ENCODE results near the gene ASH1L.
A peak's percentile ranks its signal among the peaks of the same experiment; 100 is the strongest.
"Not testable (repeated sequence)": the region's sequence is repeated elsewhere in the genome, so short reads cannot be mapped to it uniquely, and the experiment has no call there.

Gene ASH1L

GRCh38 chr1:155553349-155553748 is 9.3 kb downstream of the ASH1L start:
- DNase-seq = no peak

DNA sequence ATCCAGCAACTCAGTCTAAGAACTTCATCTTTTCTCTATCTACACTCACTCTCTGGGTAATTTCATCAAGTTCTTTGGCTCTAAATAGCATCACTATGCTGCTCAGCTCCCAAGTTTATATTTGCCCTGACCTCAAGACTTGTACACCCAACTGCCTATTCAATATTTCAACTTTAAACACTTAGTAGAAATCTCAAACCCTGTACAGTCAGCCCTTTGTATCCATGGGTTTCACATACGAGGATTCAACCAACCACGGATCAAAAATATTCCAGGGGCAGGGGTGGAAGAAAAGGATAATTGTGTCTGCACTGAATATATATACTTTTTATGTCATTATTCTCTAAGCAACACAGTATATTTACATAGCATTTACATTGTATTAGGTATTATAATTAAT is 13.9 kb downstream of the ASH1L start:
- DNase-seq = no peak

GRCh38 chr1:155540000-155540874 is 22.4 kb downstream of the ASH1L start:
- DNase-seq = no peak

DNA sequence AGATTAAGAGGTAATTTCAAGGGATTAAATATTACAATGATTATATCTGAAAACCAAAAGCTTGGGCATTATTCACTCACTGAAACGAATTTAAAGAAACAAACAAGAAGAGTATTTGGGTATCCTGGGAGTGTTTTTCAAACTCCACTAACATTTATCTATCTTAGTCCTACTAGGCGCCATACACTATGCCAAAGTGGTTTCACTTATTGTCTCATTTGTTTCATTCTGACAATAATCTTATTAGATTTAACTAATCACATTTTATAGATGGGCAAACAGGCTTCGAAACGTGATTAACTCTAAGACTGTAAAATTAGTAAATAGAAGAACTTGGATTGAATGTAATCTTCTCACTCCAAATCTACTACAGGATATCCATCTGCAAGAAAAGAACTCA is 25.4 kb downstream of the ASH1L start:
- DNase-seq = no peak

DNA sequence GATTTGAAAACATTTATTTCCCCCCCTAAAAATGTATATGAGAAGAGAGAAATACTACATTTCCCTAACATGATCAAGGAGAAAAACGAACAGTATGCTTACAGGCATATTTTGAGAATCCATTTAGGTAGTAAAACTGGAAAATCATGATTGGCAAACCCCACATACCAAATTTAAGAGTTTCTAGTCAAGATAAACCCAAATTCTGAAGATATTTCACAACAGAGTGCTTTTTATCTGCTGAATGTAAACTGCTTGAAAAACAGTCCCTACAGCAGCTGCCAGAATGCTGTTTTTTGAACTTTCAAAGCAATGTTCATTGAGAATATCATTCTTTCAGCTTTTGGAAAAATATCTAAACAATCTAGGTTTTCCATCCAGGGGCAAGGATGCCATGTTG is 31.0 kb downstream of the ASH1L start:
- DNase-seq = no peak

GRCh38 chr1:155529929-155530328 is 32.7 kb downstream of the ASH1L start:
- DNase-seq = no peak

GRCh38 chr1:155529109-155529508 is 33.5 kb downstream of the ASH1L start:
- DNase-seq = no peak

- DNase-seq = no peak
Measured at GRCh38 chr1:155527677-155528076, 34.9 kb downstream of the ASH1L start.

GRCh38 chr1:155526356-155526755 is 36.2 kb downstream of the ASH1L start:
- DNase-seq = no peak

GRCh38 chr1:155522069-155522468 is 40.5 kb downstream of the ASH1L start:
- no peak for DNase-seq

DNA sequence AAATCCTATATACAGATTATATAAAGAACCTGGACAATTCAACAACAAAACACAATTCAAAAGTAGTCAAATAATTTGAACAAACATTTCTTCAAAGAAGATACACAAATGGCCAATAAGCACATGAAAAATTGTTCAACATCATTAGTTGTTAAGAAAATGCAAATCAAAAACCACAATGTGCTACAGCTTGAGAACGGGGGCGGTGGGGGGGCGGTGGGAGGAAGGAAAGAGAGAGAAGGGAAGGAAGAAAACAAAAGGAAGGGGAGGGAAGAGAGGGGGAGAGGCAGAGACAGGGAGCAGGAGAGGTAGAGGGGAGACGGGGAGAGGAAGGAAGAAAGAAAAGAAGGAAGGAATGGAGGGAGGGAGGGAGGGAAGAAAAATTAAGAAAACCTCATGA is 44.1 kb downstream of the ASH1L start:
- DNase-seq = no peak

DNA sequence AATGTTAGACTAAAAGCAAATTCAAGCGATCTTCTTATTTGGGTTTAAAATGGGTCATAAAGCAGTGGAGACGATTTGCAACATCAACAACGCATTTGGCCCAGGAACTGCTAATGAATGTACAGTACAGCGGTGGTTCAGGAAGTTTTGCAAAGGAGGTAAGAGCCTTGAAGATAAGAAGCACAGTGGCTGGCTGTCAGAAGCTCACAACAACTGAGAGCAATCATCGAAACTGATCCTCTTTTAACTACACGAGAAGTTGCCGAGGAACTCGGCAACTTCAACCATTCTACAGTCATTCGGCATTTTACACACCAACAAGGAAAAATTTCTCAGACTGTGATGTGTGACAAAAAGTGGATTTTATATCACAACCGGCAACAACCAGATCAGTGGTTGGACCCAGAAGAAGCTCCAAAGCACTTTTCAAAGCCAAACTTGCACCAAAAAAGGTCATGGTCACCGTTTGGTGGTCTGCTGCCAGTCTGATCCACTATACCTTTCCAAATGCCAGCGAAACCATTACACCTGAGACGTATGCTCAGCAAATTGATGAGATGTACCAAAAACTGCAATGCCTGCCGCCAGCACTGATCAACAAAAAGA is 47.9 kb downstream of the ASH1L start:
- no peak for DNase-seq

GRCh38 chr1:155513300-155513916 is 49.2 kb downstream of the ASH1L start:
- DNase-seq = no peak

- not testable (repeated sequence) for DNase-seq
Measured at GRCh38 chr1:155511385-155511784, 51.2 kb downstream of the ASH1L start.

DNA sequence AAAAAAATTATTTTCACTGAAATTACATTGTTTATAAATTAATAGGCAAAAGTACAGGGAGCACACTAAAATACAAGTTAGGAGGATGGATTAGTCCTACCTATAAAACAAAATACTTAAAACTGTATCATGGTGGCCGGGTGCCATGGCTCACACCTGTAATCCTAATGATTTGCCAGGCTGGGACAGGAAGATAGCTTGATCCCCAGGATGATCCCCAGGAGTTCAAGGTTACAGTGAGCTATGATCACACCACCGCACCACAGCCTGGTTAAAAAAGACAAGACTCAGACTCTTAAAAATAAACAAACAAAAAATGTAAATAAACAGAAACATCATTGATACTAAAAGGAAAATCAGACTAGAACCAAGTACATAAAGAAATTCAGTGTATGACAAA is 53.5 kb downstream of the ASH1L start:
- DNase-seq = no peak

GRCh38 chr1:155507945-155508344 is 54.7 kb downstream of the ASH1L start:
- DNase-seq = no peak

- DNase-seq = not testable (repeated sequence)
Measured at GRCh38 chr1:155505963-155506362, 56.6 kb downstream of the ASH1L start.

DNA sequence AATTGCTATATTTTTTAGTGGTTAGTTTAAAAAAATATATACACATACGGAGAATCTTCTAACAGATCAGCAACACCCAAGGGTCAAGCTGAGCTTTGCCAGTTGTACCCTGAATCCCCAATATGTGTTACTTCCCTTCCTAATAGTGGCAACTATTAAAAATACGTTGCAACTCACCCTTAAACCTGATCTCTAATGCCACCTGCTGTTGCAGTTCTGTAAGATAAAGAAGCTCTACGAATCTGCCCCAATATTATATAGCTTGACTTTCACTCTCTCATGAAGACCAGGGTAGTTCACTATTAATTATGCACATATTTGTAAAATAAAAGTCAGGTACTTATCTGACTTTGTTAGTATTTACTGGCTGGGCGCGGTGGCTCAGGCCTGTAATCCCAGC is 58.4 kb downstream of the ASH1L start:
- no peak for DNase-seq

GRCh38 chr1:155499953-155500639 is 62.5 kb downstream of the ASH1L start:
- DNase-seq = peak; percentile 92

DNA sequence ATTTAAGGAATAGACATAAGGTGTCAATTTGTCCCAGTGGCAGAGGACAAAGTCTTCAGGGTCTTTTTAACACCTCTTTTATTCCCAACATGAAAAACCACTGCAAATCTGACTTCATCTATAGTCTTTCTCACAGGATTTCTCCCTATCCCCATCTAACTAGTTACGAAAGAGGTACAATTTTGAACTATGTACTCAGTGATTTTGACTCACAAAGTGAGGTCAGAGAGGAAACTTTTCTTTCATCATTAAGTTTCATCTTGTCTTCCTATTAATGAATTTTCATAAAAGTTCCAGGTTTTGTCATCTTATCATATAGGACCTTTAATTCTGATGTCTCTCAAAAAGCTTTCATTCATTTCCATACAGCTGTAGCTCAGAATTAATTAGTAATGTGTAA is 63.3 kb downstream of the ASH1L start:
- no peak for DNase-seq

- not testable (repeated sequence) for DNase-seq
Measured at GRCh38 chr1:155493595-155493994, 69.0 kb downstream of the ASH1L start.

- DNase-seq = not testable (repeated sequence)
Measured at GRCh38 chr1:155488419-155488818, 74.2 kb downstream of the ASH1L start.

DNA sequence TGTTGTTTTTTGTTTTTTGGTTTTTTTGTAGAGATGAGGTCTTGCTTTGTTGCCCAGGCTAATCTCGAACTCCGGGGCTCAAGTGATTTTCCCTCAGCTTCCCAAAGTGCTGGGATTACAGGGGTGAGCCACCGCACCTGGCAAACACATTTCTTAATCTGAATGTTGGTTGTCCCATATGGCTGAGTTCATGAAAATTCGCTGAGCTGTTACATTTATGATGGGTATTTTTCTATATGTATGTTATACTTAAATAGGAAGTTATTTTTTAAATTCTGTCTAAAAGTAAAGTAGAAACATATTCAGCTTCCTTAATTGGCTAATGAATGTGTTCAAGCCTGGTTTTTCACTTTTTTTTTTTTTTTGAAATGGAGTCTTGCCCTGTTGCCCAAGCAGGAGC is 75.1 kb downstream of the ASH1L start:
- no peak for DNase-seq
